OCI-LY7 (cell line): Measurements from ENCODE around the gene CALHM5. TPM values are rescaled to one million over a fixed set of nuclear protein-coding genes. Genes with fewer than 3 reads are reported as not detected.

ENCODE experiments used
- BruUV-seq: library from RNA; stranded (reverse); fragments of 400-500 nt; replicated peaks from 2 replicates; lab custom pipeline; 2021; lab: Mats Ljungman, UMichigan
- CTCF ChIA-PET: fragments of 300-600 bp; sonication (Branson Sonifier 250); formaldehyde crosslinking; loops from one replicate; lab custom pipeline; 2022; ENCODE audit warnings: antibody characterized with exemption; ENCODE audit not compliant: unreplicated experiment; lab: Charles Lee
- POLR2A ChIA-PET: fragments of 300-600 bp; sonication (Branson Sonifier 250); formaldehyde crosslinking; loops from one replicate; lab custom pipeline; 2022; ENCODE audit warnings: antibody characterized with exemption; lab: Charles Lee
- DNase-seq: peaks from one replicate; pipeline ENCODE4 v3.0.0-alpha.2; 2015; ENCODE audit warnings: low spot score
- H2AFZ ChIP-seq: fragments of 200-600 bp; sonication (generic), shearing (Covaris generic); 2 replicates; pipeline ENCODE4 v1.6.1; 2014; ENCODE audit warnings: mild to moderate bottlenecking, antibody characterized with exemption, low read length, moderate library complexity
- H3K27ac ChIP-seq: fragments of 200-600 bp; sonication (generic); 2 replicates; pipeline ENCODE4 v1.5.1; 2014; ENCODE audit warnings: mixed run types, low read depth, mild to moderate bottlenecking, moderate library complexity, low read length, inconsistent platforms; ENCODE audit not compliant: poor library complexity, severe bottlenecking
- H3K36me3 ChIP-seq: fragments of 200-600 bp; sonication (generic); 2 replicates; pipeline ENCODE4 v1.6.1; 2014; ENCODE audit warnings: mild to moderate bottlenecking, antibody characterized with exemption, low read length, moderate library complexity, mixed read lengths; ENCODE audit not compliant: insufficient read depth
- H3K4me1 ChIP-seq: fragments of 200-600 bp; sonication (generic); 2 replicates; pipeline ENCODE4 v1.5.1; 2014; ENCODE audit warnings: mild to moderate bottlenecking, low read length; ENCODE audit not compliant: insufficient read depth, poor library complexity, severe bottlenecking
- H3K4me2 ChIP-seq: fragments of 200-600 bp; sonication (generic); 2 replicates; pipeline ENCODE4 v1.6.1; 2014; ENCODE audit warnings: mild to moderate bottlenecking, low read length
- H3K4me3 ChIP-seq: fragments of 200-600 bp; sonication (generic); 2 replicates; pipeline ENCODE4 v1.5.1; 2014; ENCODE audit warnings: mild to moderate bottlenecking, low read depth, low read length; ENCODE audit not compliant: poor library complexity, severe bottlenecking
- H3K79me2 ChIP-seq: fragments of 200-600 bp; sonication (generic); 2 replicates; pipeline ENCODE4 v1.6.1; 2016; ENCODE audit warnings: low read depth, mild to moderate bottlenecking, low read length, moderate library complexity, mixed read lengths; ENCODE audit not compliant: insufficient read depth
- H3K9me2 ChIP-seq: fragments of 200-600 bp; sonication (generic); 2 replicates; pipeline ENCODE4 v1.6.1; 2016; ENCODE audit warnings: mild to moderate bottlenecking, low read length, mixed read lengths; ENCODE audit not compliant: insufficient read depth
- H3K9me3 ChIP-seq: fragments of 200-600 bp; sonication (generic); 2 replicates; pipeline ENCODE4 v1.6.1; 2014; ENCODE audit warnings: mild to moderate bottlenecking, mixed run types, low read length, mixed read lengths
- H4K20me1 ChIP-seq: fragments of 200-600 bp; sonication (generic); 2 replicates; pipeline ENCODE4 v1.6.1; 2014; ENCODE audit warnings: mild to moderate bottlenecking, antibody characterized with exemption, low read length, moderate library complexity, mixed read lengths; ENCODE audit not compliant: insufficient read depth
- CTCF ChIP-seq: fragments of 200-600 bp; sonication (generic); conservative IDR thresholded peaks from 2 replicates; pipeline ENCODE4 v1.5.1; 2014; ENCODE audit warnings: mild to moderate bottlenecking, antibody characterized with exemption, low read length, moderate library complexity, mixed read lengths
- EZH2phosphoT487 ChIP-seq: fragments of 200-600 bp; sonication (generic); IDR thresholded peaks from 2 replicates; pipeline ENCODE4 v1.6.1; 2018; ENCODE audit warnings: low read depth, borderline replicate concordance, mild to moderate bottlenecking, mixed run types, antibody characterized with exemption, low read length, moderate library complexity, mixed read lengths
- intact Hi-C: fragments of 100-400 bp; cut with micrococcal nuclease; formaldehyde crosslinking; loops from one replicate; pipeline ENCODE4 v1.10.0; 2022; ENCODE audit not compliant: unreplicated experiment
- total RNA-seq, 2 experiments: library from RNA; depleted of rRNA in 1 of 2; stranded (reverse); fragments of >200 nt in 1 of 2; shearing (Covaris generic) in 1 of 2; gene quantifications; 2 replicates each; pipeline ENCODE4 v1.2.3, GENCODE V29; 2014 to 2022

CALHM5 gene
- total RNA-seq, 2 experiments from 2014 or later: not detected

- Histone ChIP-seq H3K27ac (no peak overlapping the region), H3K36me3 (no peaks in the 10 kb centered on the region), H3K9me3 (no peaks in the 10 kb centered on the region), H4K20me1 (no peaks in the 10 kb centered on the region), H2AFZ (no peak overlapping the region), H3K4me2 (no peak overlapping the region), H3K4me1 (no peaks in the 10 kb centered on the region), H3K4me3 (no peak overlapping the region), H3K9me2 (no peaks in the 10 kb centered on the region), H3K79me2 (no peaks in the 10 kb centered on the region)
- ChIA-PET CTCF (no interaction called here), POLR2A (interaction anchor here (0.9 kb wide), 1 partner anchor 10 kb away, joined by 5 read pairs; no protein-coding TSS in a partner anchor)
- intact Hi-C loops: no loop called here
- no TSS peak for BruUV-seq
- TF ChIP-seq EZH2phosphoT487 (no peak), CTCF (no peak)
- no peak for DNase-seq
Measured at GRCh38 chr6:116550796-116551195, 39.4 kb downstream of the CALHM5 start.

GRCh38 chr6:116553451-116553850, 42.0 kb downstream of the CALHM5 start, which contains the start of gene CALHM4:
Gene CALHM4, plus strand, starts transcription at chr6:116553751. Its CDS starts 43 bp downstream, at chr6:116553794.
- Histone ChIP-seq H3K79me2 (no peaks in the 10 kb centered on the region), H3K27ac (no peak within 1 kb of the TSS), H2AFZ (no peak within 1 kb of the TSS), H3K9me3 (no peaks in the 10 kb centered on the region), H3K4me3 (no peak within 1 kb of the TSS), H3K9me2 (no peaks in the 10 kb centered on the region), H4K20me1 (no peaks in the 10 kb centered on the region), H3K36me3 (no peaks in the 10 kb centered on the region), H3K4me2 (no peak within 1 kb of the TSS), H3K4me1 (no peaks in the 10 kb centered on the region)
- BruUV-seq: no TSS peak
- TF ChIP-seq EZH2phosphoT487: no peak
- no peak for TF ChIP-seq CTCF
- CTCF ChIA-PET: no interaction called here
- no peak for DNase-seq
- intact Hi-C loops: no loop called here
- POLR2A ChIA-PET: interaction anchor here (0.5 to 1.0 kb wide), 2 partner anchors 10 to 201 kb away, joined by 3 to 5 read pairs; no protein-coding TSS in a partner anchor

GRCh38 chr6:116556065-116556464, 44.6 kb downstream of the CALHM5 start:
- CTCF ChIA-PET: no interaction called here
- Histone ChIP-seq H3K4me2 (no peak overlapping the region), H2AFZ (no peak overlapping the region), H4K20me1 (no peaks in the 10 kb centered on the region), H3K36me3 (no peaks in the 10 kb centered on the region), H3K4me1 (no peaks in the 10 kb centered on the region), H3K79me2 (no peaks in the 10 kb centered on the region), H3K4me3 (no peak overlapping the region), H3K27ac (no peak overlapping the region), H3K9me3 (no peaks in the 10 kb centered on the region), H3K9me2 (no peaks in the 10 kb centered on the region)
- no peak for DNase-seq
- intact Hi-C loops: no loop called here
- POLR2A ChIA-PET: no interaction called here
- TF ChIP-seq CTCF: no peak
- BruUV-seq: no TSS peak
